Panc1 (cell line): ENCODE measurements around the gene CASP9.

Experiments
- CTCF ChIP-seq: fragments of 450-650 bp; IDR thresholded peaks from 2 replicates; pipeline ENCODE4 v1.5.1; 2017; ENCODE audit warnings: mild to moderate bottlenecking
- POLR2AphosphoS5 ChIP-seq: IDR thresholded peaks from 2 replicates; pipeline ENCODE4 v1.6.1; 2012; ENCODE audit warnings: mild to moderate bottlenecking, low read depth, low read length, moderate library complexity

GRCh38 chr1:15509586-15509985 lies 14.4 kb downstream of the CASP9 start:
- no peak for TF ChIP-seq CTCF
- no peak for TF ChIP-seq POLR2AphosphoS5
